Measurements from ENCODE around the gene CMTM6.
A peak's percentile ranks its signal among the peaks of the same experiment; 100 is the strongest.
"Not testable (repeated sequence)": the region's sequence is repeated elsewhere in the genome, so short reads cannot be mapped to it uniquely, and the experiment has no call there.

The CMTM6 gene

GRCh38 chr3:32502118-32502945 is at the start of gene CMTM6:
TSS of gene CMTM6 (minus strand) at chr3:32502852. CDS start at chr3:32502745, 107 bp downstream.
- DNase-seq (ENCODE audit: low read depth) = peak; percentile 58

- no peak for DNase-seq (ENCODE audit: low read depth)
These were observed 49.4 kb upstream of the CMTM6 start for GRCh38 chr3:32552013-32552412.

GRCh38 chr3:32551496-32551895 is 48.8 kb upstream of the CMTM6 start:
- no peak for DNase-seq (ENCODE audit: low read depth)

GRCh38 chr3:32551087-32551486 is 48.4 kb upstream of the CMTM6 start:
- DNase-seq (ENCODE audit: low read depth) = no peak

GRCh38 chr3:32545305-32545704 is 42.7 kb upstream of the CMTM6 start:
- no peak for DNase-seq (ENCODE audit: low read depth)

GRCh38 chr3:32544894-32545293 is 42.2 kb upstream of the CMTM6 start:
- DNase-seq (ENCODE audit: low read depth) = no peak

- no peak for DNase-seq (ENCODE audit: low read depth)
These were observed 40.2 kb upstream of the CMTM6 start for GRCh38 chr3:32542807-32543206.

- DNase-seq (ENCODE audit: low read depth) = no peak
These were observed 38.2 kb upstream of the CMTM6 start for GRCh38 chr3:32540899-32541298.

- DNase-seq (ENCODE audit: low read depth) = no peak
These were observed 29.8 kb upstream of the CMTM6 start for GRCh38 chr3:32532434-32532833.

- no peak for DNase-seq (ENCODE audit: low read depth)
These were observed 28.5 kb upstream of the CMTM6 start for GRCh38 chr3:32531010-32531647.

- DNase-seq (ENCODE audit: low read depth) = no peak
These were observed 23.1 kb upstream of the CMTM6 start for GRCh38 chr3:32525720-32526119.

GRCh38 chr3:32522682-32523081 is 20.0 kb upstream of the CMTM6 start:
- DNase-seq (ENCODE audit: low read depth) = no peak

- not testable (repeated sequence) for DNase-seq (ENCODE audit: low read depth)
These were observed 16.3 kb upstream of the CMTM6 start for GRCh38 chr3:32518921-32519320.

GRCh38 chr3:32516751-32517150 is 14.1 kb upstream of the CMTM6 start:
- not testable (repeated sequence) for DNase-seq (ENCODE audit: low read depth)

GRCh38 chr3:32511005-32511404 is 8.4 kb upstream of the CMTM6 start:
- DNase-seq (ENCODE audit: low read depth) = no peak

GRCh38 chr3:32510075-32510724 is 7.5 kb upstream of the CMTM6 start:
- no peak for DNase-seq (ENCODE audit: low read depth)

GRCh38 chr3:32508711-32509110 is 6.1 kb upstream of the CMTM6 start:
- no peak for DNase-seq (ENCODE audit: low read depth)

GRCh38 chr3:32506466-32506865 is 3.8 kb upstream of the CMTM6 start:
- no peak for DNase-seq (ENCODE audit: low read depth)

- DNase-seq (ENCODE audit: low read depth) = peak; percentile 17
These were observed 264 bp upstream of the CMTM6 start for GRCh38 chr3:32502946-32503286.

- no peak for DNase-seq (ENCODE audit: low read depth)
These were observed 902 bp downstream of the CMTM6 start for GRCh38 chr3:32501783-32502117.

GRCh38 chr3:32500880-32501782 is 1.5 kb downstream of the CMTM6 start:
- no peak for DNase-seq (ENCODE audit: low read depth)

GRCh38 chr3:32500231-32500630 is 2.4 kb downstream of the CMTM6 start:
- DNase-seq (ENCODE audit: low read depth) = no peak

Measured in HS-27A (cell line).